GM21786 (cell line): ENCODE measurements around the gene CDKN2A.
A peak's percentile ranks its signal among the peaks of the same experiment; 100 is the strongest.

ENCODE experiments used
- ATAC-seq: cut with Tn5 transposase; IDR thresholded peaks from one replicate; pipeline ENCODE4 v1.9.1; 2021; ENCODE audit not compliant: unreplicated experiment

The CDKN2A gene

GRCh38 chr9:21945606-21946005 lies 48.6 kb downstream of the CDKN2A start:
- no peak for ATAC-seq

GRCh38 chr9:21943464-21943863 lies 50.7 kb downstream of the CDKN2A start:
- no peak for ATAC-seq

DNA sequence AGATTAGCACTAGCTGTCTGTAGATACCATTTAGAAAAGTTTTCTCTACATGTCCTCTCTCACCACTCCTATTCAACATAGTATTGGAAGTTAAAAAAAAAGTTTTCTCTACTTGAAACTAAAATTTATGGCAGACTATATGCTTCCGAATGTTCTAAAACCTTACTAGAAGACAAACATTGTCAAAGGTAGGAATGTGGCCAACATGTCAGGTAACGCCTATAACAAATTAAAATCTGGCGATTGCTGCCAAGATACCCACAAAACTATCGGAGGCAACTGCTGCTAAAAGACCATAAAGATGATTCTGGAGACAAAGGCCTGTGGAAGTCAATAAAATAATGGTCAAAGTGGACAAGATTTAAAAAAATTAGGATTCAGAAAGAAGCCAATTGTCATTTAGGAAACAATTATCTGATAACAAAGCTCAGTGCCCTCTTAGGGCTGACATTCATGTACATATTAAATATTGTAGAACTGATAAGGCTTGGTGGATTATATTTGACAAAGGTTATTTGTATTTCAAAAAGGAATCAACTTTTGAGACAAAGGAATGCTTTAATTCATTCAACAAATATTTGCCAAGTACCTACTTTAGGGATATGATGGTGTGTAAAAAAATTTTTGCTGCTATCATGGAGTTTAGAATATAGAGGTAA lies 52.7 kb downstream of the CDKN2A start:
- no peak for ATAC-seq

DNA sequence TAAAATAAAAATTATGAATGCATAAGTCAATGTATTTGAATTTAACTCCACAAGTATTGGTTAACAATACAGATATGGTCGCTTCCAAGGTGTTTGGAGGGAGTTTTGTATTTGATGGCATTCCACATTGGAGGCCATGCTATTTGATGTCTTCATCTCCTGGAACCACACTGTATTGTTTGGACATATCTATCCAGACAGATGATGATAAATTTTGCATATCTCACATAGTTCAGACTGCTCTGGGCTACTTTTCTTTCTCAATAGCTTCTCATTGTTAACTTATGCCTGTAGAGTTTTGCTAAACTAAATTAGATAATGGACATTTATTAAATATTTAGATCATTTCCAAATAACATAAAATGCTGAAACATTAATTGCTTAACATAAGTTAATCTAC lies 58.0 kb downstream of the CDKN2A start:
- no peak for ATAC-seq

- no peak for ATAC-seq
Measured at GRCh38 chr9:21935631-21936030, 58.6 kb downstream of the CDKN2A start.

GRCh38 chr9:21933865-21934264 lies 60.3 kb downstream of the CDKN2A start:
- no peak for ATAC-seq

GRCh38 chr9:21933281-21933680 lies 60.9 kb downstream of the CDKN2A start:
- no peak for ATAC-seq

- ATAC-seq, result no peak
Measured at GRCh38 chr9:21931428-21931827, 62.8 kb downstream of the CDKN2A start.

DNA sequence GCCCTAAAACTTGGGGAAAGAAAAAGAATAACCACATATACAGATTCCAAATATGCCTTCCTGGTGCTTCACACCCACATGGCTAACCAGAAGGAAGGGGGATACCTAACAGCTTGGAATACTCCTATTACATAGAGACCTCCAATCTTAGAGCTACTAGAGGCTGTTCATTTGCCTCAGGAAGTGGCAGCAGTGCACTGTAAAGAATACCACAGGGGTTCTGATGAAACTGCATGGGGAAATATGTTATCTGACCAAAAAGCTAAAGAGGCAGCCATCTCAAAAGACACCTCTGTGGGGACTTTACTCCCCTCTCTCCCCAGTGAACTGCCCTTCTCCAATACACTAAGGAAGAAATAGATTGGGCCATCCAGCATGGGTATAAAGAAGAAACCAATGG lies 66.4 kb downstream of the CDKN2A start:
- ATAC-seq, result no peak

DNA sequence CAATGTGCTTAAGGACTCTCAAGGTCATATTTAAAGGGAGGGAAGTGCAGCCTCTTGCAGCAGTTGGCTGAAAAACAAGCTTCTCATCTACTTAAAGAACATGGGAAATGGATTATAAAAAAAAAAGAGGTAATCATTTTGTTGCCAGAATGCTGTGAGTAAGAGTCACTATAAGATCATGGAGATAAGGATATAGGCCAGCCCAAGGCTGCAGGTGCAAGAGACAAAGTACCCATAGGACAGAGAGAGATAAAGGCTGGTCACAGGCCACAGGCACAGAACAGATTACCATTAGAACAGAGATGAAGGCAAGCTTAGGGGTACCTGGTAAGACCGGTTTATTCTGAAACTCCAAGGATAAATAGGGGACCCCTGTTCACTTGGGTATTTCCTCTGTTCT lies 70.5 kb downstream of the CDKN2A start:
- ATAC-seq, result no peak

DNA sequence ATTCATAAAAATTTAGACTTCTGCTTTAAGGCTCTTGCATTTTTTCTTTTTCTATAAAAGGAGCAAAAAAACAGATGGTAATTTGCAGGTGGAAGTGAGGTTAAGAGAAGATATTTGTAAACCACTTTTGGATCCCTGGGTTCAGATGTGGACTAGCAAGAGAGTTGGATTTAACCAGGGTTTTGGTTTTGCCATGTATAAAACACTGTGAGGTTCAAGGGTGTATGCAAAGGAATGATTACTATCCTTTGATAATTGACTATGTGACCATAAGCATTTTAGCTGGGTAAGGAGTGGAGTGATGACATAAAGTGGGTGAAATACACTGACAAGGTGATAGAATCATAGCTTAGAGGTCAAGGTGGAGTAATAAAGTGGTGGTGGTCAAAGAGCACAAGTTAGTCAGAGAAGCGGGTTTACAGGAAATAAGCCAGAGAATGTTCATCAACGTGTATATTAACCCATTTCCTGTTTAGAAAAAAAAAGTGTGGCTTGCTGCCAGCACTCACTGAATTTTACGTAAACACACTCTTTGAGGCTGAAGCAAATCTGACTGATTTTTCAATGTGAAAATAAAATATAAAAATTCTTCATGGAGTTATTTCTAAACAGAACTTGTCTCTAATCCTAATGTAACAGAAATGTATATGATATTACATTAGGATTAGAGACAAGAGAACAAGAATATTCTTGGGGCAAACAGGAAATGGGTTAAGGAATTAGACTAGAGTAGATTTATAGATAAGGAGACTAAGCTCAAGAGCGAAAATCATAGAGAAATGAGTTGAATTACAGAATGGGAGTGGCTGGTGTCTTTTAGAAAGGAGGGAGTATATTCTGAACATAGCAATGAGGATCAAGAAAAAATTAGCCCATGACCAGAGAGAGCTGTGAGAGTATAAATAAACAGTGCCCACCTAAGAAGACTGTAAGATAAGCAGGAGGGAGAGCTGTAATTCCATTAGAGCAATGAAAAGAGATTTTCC lies 74.5 kb downstream of the CDKN2A start:
- peak; percentile 88 for ATAC-seq
